GM19240 (cell line): ENCODE measurements around the gene CX3CL1.
A peak's percentile ranks its signal among the peaks of the same experiment; 100 is the strongest.
"Not testable (repeated sequence)": the region's sequence is repeated elsewhere in the genome, so short reads cannot be mapped to it uniquely, and the experiment has no call there.

Experiments used
- DNase-seq: peaks from one replicate; pipeline ENCODE4 v3.0.0; 2011; ENCODE audit warnings: low spot score; ENCODE audit not compliant: insufficient read length

CX3CL1 gene

DNA sequence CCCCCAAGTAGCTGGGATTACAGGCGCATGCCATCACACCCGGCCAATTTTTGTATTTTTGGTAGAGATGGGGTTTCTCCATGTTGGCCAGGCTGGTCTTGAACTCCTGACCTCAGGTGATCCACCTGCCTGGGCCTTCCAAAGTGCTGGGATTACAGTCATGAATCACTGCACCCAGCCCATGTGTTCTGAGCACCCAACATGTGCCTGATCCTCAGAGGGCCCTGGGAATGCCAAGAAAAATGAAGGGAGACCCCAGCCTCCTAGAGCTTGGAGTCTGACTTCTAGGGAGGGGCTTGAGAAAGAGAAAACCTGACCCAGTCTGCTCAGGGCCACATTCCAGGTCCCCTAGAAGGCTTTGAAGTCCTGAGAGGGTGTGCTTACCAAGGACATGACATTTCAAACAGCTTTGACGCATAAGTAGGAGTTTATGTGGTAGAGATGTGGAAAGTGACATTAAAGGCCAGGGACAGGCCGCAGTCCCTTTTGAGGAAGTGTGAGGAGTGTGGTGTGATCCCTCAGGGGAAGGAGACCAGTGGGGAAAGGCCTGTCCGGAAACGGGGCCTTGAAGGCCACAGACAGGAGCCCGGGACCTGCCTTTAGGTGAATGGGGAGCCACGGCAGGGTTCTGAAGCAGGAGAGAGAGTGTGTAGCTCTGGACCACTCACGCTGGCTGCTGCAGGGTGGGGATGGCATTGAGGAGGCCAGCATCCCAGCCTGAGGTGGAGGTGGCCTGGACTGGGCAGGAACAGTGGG lies 14.8 kb upstream of the CX3CL1 start:
- DNase-seq = no peak

DNA sequence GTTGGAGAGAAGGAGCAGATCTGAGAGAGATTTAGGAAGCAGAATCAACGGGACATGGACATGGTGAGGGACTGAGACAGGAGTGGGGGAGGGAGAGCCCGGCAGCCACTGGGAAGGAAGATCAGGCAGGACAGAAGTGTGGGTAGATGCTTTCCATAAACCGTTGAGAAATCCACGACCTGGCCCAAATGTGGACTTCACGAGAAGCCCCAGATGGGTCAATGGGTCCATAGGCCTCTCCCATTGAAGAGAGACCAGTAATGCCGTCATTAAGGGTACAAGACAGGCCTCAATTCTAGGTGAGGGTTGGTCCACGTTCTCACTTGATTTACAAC lies 14.2 kb upstream of the CX3CL1 start:
- DNase-seq = no peak

DNA sequence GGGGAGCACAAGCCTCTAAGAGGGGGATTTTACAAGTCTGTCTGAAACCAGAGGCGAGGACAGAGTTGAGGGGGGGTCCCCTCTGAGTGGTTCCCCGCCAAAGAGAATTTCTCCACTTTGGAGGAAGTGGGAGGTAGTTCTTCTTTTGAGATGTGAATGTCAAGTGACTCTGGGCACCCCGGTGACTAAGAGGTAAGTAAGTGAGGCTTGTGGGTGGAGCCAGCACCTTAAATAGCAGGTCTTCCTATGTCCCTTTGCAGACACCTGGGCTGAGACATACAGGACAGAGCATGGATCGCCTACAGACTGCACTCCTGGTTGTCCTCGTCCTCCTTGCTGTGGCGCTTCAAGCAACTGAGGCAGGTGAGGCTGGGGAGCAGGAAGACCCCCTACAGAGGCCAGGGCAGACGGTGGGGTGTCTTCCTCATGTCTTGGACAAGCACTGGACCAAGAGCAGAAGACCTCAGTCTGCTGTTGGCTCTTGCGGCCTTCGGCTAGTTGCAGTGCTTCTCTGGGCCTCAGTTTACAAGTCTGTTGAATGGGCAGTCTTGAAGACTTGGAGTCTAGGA lies 13.7 kb upstream of the CX3CL1 start, which contains the start of gene CCL22:
TSS of gene CCL22 (plus strand) at position 257 of the 569 bp plus-strand sequence. CDS start at position 291, 34 bp downstream.
- no peak for DNase-seq

- no peak for DNase-seq
These were observed 11.9 kb upstream of the CX3CL1 start for GRCh38 chr16:57360321-57360935.

DNA sequence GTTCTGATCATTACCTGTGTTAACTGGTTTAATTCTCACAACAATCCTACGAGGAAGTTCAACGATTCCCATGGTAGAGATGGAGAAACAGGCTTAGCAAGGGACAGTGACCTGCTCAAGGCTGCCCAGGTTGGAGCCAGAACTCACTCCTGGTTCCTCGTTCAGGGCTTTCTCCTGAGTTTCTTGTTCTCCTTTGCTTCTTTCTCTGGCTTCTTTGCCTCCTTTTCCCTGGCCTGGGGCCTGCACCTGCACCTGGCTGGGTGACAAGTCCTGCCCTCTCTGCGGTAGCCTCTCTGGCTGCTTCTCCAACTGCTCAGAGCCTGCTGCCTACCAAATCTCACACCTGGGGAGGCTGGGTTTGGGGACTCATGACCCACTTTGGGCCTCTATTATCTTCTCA lies 10.9 kb upstream of the CX3CL1 start:
- no peak for DNase-seq

DNA sequence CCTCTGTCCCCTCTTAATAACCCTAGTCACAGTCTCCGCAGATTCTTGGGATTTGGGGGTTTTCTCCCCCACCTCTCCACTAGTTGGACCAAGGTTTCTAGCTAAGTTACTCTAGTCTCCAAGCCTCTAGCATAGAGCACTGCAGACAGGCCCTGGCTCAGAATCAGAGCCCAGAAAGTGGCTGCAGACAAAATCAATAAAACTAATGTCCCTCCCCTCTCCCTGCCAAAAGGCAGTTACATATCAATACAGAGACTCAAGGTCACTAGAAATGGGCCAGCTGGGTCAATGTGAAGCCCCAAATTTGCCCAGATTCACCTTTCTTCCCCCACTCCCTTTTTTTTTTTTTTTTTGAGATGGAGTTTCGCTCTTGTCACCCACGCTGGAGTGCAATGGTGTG lies 8.1 kb upstream of the CX3CL1 start:
- DNase-seq = no peak

DNA sequence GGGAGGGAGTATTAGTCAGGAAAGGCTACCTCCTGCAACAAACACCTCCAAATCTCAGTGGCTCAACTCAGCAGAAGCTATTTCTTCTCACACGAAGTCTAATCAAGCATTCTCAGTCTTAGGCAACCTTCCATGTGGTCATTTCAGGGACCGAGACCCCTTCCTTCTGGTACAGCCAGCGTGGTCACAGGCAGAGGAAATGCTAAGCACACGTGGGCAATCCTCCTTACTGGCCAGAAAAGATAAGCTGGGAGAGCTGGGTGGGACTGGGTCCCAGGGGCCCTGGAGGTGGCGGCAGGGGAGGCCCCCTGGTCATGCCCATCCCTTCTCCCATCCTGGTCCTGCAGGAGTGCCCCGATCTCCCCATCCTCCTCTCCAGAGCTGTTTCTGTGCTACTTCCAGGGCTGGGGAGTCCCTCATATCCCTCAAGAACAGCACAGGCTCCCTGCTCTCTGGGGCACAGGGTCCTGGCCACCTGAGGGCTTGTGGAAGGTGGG lies 5.7 kb upstream of the CX3CL1 start:
- no peak for DNase-seq

DNA sequence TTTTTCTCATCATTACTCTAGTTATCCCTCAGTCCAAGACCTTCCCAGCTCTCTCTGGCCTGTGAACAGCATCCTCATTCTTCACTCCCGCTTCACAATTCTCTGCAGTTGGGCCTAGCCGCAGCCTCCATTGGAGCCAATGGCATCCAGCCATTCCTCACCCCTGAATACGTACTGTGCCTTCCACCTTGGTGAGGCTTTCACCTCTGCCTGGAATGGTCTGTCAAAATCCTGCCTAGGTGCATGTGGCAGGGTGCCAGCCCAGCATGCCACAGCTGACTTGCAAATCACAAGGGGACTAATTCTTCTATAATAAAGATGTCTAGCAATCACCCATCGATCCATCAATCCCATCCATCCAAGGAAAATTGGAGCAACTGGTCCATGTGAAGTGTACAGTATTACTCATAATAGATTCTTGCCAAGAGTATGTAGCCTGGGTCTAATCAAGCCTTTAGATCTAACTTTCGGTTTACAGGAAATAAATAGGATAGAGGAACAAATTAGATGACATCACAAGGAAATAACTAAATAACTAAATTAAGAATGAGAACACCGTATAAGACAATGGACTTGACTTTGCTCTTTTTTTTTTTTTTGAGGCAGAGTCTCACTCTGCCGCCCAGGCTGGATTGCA lies 5.1 kb upstream of the CX3CL1 start:
- DNase-seq = no peak

DNA sequence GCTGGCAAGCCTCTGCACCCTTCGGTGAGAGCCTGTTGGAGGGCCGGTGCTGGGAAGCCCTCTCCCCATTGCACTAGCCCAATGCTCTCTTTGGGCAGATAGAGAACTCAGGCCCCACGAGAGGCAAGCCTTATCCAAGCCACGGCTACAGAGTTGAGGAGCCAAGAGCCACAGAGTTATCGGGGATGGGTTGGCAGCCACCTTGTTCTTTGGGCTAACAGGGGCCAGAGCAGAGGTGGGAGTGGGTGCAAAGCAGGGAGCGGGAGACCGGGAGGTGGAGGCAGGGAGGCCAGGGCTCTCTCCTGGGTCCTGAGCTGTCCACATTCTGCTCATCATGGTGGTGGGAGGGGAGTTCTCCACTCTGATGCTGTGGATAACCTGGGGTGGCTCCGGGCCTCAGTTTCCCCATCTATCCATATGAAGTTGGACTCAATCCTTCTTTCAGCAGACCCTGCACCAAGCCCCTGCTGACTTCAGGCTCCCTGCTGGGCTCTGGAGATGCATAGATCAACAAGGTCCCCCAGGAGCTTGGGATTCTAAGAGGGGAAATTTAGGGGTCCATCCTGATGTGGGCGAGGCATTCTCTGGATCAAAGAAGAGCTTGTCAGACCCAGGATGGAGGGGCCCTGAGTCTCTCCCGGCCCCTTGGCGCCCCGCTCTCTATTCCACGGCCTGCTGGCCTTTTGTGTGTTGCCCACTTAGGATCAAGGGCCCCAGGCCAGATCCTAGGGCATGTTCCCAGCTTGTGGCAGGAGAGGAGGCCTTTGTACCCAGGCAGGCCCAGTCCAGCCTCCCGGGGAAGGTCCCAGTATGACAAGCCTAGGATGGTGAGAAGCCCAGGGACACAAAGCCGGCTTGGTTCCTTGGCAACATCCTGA lies 557 bp upstream of the CX3CL1 start:
- no peak for DNase-seq

DNA sequence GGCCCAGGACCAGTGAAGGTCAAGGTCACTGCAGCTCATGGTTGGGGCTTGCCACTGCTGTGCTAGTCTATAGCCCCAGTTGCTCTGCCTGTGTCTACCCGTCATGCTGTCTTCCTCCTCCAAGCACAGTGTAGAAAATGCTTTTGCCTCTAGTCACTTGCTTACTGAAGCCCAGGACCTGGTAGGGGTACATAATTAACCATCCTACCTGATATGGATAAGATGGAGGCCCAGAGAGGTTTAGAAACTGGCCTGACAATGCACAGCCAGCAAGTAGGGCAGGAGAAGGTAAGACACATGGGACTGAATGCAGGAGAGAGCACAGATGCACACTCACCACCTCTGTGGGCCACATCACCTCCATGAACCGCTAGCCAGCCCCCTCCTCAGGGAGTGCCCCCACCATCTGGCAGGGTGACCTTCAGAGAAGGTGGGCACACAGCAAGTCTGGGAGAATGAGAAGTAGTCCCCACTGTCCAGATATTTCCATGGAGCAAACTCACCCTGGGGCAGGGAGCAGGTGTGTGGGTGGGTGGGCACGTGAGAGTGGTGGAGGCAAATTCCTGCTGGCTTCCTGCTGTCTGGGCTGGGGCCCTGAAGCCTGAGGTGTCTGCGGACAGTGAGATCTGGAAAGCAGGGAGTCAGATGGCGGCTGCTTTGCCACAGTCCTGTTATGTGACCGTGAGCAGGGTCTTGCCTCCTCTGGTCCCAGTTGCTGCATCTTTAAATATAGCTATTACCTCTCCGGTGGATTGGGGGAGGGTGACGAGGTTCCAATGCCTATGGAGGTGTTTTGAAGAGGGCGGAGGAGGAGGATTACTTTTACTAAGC lies 1.0 kb downstream of the CX3CL1 start:
- no peak for DNase-seq

DNA sequence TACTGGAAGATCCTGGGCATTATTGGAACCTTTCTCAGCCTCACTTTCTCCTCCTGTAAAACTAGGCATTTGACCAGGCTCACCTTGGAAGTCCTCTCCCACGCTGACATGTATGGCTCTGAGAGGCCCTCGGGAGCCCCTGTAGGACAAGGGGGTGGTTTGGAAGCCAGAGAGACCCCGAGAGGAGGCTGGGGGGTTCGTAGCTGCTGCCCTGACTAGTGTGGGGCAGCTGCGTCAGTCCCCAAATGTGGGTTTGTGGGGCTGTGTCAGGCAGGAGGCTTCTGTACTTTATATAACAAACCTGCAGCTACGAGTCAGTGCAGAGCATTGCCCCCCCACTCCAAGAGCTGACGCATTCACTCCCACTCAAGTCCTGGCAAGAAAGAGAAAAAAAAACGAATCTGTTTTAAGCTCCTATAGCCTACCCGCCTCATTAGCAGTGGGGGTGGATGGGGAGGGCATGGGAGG lies 1.8 kb downstream of the CX3CL1 start:
- DNase-seq = no peak

- not testable (repeated sequence) for DNase-seq
These were observed 2.7 kb downstream of the CX3CL1 start for GRCh38 chr16:57374925-57375465.

DNA sequence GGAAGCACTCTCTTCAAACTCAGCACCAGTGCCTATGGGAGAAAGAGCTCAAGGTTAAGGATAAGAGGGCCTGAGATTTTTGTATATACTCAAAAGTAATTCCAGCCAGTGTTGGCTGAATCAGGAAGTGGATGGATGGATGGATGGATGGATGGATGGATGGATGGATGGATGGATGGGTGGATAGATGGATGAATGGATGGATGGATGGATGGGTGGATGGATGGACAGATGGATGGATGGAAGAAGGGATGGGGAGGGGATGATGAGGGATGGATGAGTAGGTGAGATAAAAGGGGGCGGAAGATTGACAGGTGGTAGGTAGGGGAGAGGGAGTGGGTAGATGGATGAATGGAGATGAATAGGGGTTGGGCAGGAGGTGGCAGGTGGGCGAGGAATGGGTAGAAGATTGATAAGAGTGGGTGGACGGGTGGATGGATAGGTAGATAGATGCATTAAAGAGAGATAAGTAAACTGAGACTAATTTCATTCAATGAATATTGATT lies 4.1 kb downstream of the CX3CL1 start:
- no peak for DNase-seq

DNA sequence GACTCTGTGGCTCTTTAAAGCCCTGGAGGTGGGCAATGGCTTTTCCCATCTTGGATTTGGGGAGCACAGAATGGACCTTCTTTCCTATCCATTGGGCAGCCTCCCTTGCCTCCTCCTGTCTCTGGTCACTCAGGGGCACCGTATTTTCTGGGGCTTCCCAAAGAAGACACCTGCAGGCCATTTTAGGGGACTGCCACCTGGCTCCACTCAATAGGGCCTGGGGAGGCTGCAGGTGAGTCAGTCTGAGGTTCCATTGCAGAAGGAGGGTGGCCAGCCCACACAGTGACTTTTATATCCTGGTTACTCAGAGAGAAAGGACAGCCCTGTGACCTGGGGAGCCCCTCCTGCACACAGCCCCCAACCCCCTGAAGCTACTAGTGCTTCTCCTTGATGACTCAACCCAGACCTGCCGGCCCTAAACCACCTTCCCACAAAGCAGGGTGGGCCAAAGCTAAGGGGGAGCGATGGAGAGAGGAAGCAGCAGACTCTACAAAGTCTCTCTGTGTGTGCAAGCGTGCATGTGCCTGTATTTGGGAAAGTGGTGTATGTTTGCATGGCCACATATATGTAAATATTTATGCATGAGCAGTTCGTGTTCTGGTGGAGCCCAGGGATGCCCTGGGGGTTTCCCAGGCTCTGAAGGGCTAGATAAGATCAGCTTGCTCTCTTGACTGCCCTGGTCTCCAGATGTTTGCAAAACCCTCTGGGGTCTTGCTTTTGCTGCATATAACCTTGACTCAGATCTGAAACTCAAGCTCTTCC lies 5.0 kb downstream of the CX3CL1 start:
- peak; percentile 79 for DNase-seq

- no peak for DNase-seq
These were observed 7.3 kb downstream of the CX3CL1 start for GRCh38 chr16:57379579-57379978.

DNA sequence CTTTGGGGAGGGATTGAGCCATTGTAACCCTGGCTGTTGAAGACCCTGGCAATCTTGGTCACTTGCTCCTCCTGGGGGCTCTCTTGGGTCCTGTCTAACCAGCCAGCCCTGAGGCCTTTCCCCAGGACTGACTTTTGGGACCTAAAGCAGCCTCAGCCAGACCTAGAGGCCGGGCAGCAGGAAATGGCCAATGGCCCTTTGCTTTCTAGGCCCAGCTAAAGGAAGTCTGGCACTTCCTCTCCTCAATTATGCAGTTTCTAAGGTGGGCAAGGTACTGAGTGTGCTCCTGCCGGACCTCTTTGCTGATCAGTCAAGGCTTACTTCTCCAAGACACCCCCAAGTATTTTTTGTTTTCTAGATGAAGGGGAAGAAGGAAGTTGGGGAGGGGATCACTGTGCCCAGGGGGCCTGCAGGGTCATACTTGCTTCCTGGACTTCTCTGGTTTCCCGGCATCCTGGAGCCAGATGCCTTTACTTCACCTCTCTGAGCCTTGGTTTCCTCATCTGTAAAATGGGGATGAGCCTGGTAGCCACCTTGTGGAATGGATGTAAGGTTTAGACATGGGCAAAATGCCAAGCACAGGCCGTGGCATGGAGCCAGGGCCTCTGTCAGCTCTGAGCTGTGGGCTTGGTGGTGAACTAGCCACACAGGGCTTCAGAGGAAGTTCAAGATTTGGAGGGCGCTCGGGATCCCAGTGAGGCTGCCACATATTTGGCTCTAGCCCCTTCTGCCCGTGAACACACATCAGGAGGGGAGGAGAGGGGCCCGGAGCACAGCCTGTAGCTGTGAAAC lies 8.6 kb downstream of the CX3CL1 start:
- DNase-seq = no peak

DNA sequence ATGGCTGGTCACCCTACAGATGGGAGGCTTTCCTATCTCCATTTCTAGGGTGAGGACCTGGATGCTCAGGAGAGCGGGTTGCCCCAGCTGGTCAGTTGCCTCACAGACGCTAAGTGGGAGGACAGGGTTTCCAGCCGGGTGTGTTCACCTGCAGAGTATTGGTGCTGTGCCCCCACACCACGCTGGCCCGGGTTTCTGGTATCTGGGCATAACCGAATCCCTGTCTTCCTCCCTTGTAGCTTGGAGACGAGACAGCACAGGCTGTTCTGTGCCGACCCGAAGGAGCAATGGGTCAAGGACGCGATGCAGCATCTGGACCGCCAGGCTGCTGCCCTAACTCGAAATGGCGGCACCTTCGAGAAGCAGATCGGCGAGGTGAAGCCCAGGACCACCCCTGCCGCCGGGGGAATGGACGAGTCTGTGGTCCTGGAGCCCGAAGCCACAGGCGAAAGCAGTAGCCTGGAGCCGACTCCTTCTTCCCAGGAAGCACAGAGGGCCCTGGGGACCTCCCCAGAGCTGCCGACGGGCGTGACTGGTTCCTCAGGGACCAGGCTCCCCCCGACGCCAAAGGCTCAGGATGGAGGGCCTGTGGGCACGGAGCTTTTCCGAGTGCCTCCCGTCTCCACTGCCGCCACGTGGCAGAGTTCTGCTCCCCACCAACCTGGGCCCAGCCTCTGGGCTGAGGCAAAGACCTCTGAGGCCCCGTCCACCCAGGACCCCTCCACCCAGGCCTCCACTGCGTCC lies 9.7 kb downstream of the CX3CL1 start:
- no peak for DNase-seq
